ENCODE results near the gene GADD45GIP1.

GADD45GIP1 gene

DNA sequence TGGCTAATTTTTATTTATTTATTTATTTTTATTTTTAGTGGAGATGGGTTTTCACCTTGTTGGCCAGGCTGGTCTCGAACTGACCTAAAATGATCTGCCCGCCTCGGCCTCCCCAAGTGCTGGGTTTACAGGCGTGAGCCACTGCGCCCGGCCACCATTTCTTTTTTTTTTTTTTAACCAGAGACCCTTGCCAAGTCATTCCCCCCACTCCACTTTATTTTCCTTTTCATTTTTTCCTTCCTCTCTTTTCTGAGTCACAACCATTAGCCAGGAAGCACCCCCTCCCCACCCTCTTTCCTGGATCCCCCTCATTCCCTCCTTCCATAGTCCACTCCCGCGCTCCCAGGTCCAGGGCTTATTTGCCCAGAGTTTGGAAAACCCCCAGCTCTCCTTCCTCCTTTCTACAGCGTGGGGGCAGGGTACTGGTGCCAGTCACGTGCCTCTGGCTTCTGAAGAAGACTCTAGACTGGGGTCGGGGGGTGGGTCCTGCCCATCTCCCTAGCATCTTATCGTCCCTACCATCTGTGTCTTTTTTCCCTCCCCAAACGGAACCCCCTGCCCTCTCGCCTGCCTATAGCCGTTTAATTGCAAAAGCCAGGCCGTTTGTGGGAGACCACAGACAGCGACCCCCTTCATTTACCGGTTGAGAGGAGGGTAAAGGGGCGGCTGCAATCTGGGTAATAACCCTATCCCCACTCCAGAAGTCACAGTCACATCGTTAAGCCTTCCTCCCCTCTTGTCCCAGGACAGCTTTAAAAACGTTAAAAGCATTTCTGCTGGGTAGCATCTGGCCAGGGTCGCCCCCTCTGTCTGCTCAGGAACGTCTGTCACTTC, 19.7 kb downstream of the GADD45GIP1 start:
- peak overlapping the region; percentile 98 for H3K27ac ChIP-seq
- H3K4me3 ChIP-seq (ENCODE audit: low read depth, low read length) = peak overlapping the region; percentile 60
- peak; percentile 79 for DNase-seq
- no peaks in the 10 kb centered on the region for H3K27me3 ChIP-seq (ENCODE audit: insufficient read depth, low read depth, severe bottlenecking)
- no peaks in the 10 kb centered on the region for H3K9me3 ChIP-seq (ENCODE audit: severe bottlenecking)
- TF ChIP-seq, protein P1, sequence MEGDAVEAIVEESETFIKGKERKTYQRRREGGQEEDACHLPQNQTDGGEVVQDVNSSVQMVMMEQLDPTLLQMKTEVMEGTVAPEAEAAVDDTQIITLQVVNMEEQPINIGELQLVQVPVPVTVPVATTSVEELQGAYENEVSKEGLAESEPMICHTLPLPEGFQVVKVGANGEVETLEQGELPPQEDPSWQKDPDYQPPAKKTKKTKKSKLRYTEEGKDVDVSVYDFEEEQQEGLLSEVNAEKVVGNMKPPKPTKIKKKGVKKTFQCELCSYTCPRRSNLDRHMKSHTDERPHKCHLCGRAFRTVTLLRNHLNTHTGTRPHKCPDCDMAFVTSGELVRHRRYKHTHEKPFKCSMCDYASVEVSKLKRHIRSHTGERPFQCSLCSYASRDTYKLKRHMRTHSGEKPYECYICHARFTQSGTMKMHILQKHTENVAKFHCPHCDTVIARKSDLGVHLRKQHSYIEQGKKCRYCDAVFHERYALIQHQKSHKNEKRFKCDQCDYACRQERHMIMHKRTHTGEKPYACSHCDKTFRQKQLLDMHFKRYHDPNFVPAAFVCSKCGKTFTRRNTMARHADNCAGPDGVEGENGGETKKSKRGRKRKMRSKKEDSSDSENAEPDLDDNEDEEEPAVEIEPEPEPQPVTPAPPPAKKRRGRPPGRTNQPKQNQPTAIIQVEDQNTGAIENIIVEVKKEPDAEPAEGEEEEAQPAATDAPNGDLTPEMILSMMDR (IDR thresholded peaks at IDR 0.05; ENCODE audit: low read depth, low read length) = no peak
- peaks cover 42% of the 10 kb centered on the region for H3K36me3 ChIP-seq

DNA sequence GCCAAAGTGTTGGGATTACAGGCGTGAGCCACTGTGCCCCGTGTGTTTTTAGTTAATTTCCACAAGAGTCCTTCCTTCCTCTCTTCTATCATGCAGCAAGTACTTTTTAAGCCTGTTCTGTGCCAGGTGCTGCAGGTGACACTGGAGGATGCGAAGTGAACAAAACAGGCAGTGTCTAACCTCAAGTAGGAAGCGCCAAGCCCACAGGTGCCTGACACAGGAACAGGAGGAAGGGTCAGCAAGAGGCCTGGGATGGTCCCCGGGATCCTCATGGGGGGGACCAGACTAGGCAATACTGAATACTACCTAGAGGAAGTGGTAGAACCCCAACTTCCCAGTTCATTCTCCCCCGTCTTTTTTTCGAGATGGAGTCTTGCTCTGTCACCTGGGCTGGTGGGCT, 20.4 kb downstream of the GADD45GIP1 start:
- Histone ChIP-seq H3K27ac (peak overlapping the region; percentile 98), H3K9me3 (ENCODE audit: severe bottlenecking) (no peaks in the 10 kb centered on the region), H3K4me3 (ENCODE audit: low read depth, low read length) (no peak overlapping the region), H3K36me3 (peaks cover 35% of the 10 kb centered on the region), H3K27me3 (ENCODE audit: insufficient read depth, low read depth, severe bottlenecking) (no peaks in the 10 kb centered on the region)
- no peak for DNase-seq
- TF ChIP-seq, protein P1 (IDR thresholded peaks at IDR 0.05; ENCODE audit: low read depth, low read length) = no peak

DNA sequence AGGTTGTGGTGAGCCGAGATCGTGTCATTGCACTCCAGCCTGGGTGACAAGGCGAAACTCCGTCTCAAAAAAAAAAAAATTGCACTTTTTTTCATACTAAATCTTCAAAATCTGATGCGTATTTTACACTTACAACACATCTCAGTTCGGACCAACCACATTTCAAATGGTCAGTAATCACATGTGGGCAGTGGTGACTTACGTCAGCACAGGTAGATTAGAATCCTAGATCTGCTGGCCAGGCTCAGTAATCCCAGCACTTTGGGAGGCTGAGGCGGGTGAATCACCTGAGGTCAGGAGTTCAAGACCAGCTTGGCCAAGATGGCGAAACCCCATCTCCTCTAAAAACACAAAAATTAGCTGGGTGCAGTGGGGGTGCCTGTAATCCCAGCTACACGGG, 22.0 kb downstream of the GADD45GIP1 start:
- TF ChIP-seq, protein P1 (IDR thresholded peaks at IDR 0.05; ENCODE audit: low read depth, low read length) = no peak
- Histone ChIP-seq H3K36me3 (peaks cover 29% of the 10 kb centered on the region), H3K4me3 (ENCODE audit: low read depth, low read length) (no peak overlapping the region), H3K27ac (no peak overlapping the region), H3K9me3 (ENCODE audit: severe bottlenecking) (no peaks in the 10 kb centered on the region), H3K27me3 (ENCODE audit: insufficient read depth, low read depth, severe bottlenecking) (no peaks in the 10 kb centered on the region)
- no peak for DNase-seq

DNA sequence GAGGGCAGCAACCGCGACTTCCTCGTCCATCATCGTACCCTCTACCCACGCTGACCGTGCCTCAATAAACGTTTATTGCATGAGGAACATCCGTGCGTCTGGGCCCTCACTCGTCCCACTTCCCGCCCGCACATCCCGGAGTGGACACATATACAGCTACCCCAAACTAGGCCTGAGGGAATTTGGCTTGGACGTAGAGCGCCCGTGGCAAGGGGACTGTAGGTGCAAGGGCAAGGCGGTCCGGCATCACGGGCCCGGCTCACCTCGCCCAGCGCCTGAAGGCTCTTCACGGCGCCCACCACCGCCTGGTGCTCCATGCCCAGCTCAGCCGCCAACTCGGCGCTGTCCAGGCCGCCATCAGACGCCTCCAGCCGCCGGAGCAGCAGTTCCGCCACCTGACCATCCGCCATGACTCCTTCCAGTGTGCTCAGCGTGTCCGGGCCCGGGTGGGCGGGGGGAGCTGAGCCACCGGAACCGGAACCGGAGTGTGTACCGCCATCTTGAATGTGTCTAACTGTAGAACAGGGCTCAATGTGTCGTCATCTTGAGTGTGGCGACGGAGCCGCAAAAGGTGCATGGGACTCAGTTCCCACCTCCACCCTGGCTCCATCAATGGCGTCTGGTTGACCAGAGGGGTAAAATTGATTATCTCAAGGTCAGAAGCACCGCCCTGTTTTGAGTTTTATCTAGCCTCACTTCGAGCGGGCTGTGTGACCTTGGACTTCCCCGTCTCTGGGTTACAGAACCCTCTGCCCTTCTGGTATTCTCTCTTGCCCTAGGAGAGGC, 23.5 kb downstream of the GADD45GIP1 start, which contains the start of gene FARSA:
TSS of gene FARSA (minus strand) at position 425 of the 786 bp plus-strand sequence. CDS start at position 410, 15 bp downstream.
- peak; percentile 91 for DNase-seq
- Histone ChIP-seq H3K27ac (peak within 1 kb of the TSS; percentile 87), H3K27me3 (ENCODE audit: insufficient read depth, low read depth, severe bottlenecking) (no peaks in the 10 kb centered on the region), H3K4me3 (ENCODE audit: low read depth, low read length) (peak within 1 kb of the TSS; percentile 78), H3K36me3 (peaks cover 27% of the 10 kb centered on the region), H3K9me3 (ENCODE audit: severe bottlenecking) (no peaks in the 10 kb centered on the region)
- TF ChIP-seq, protein P1 (IDR thresholded peaks at IDR 0.05; ENCODE audit: low read depth, low read length) = no peak

DNA sequence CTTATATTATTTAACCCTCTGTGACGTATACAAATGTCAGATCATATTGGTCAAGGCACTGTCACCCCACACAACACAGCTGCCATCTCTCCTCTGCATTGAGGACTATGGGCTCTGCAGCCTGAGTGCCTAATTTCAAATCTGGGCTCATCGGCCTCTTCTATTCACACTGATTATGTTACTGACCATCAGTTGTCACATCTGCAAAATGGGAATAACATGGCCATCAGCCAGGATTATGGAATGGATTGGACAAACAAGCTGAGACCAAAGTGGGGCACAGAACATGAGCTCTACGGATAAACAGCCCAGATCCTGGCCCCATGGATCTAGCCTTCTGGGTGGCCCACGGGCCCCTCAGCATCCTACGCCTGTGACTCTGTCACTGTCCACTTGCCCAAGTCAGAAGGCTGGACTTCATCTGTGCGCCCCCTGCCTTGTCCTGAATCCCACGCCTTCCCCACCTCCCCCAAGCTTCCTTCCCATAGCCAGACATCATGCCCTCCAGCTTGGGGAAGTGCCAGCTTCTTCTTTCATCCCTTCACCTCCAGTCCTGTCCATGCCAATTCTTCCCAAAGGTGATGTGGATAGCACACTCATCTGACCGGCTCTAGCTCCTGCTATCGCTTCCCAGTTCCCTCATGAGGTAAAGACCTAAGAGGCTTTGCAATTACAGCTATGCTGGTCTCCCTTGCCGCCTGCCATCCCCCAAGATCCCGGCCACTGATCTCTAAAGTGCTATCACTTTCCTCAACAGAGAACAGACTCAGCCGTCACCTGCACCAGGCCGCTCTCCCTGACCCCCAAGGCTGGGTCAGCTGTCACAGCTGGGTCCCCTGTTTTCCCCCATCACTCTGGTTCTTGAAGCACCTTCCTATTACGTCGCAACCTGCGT, 24.4 kb downstream of the GADD45GIP1 start:
- no peaks in the 10 kb centered on the region for H3K9me3 ChIP-seq (ENCODE audit: severe bottlenecking)
- peaks cover 31% of the 10 kb centered on the region for H3K36me3 ChIP-seq
- H3K27me3 ChIP-seq (ENCODE audit: insufficient read depth, low read depth, severe bottlenecking) = no peaks in the 10 kb centered on the region
- TF ChIP-seq, protein P1 (IDR thresholded peaks at IDR 0.05; ENCODE audit: low read depth, low read length) = no peak
- DNase-seq = no peak
- peak overlapping the region; percentile 87 for H3K27ac ChIP-seq
- H3K4me3 ChIP-seq (ENCODE audit: low read depth, low read length) = peak overlapping the region; percentile 78
